ENCODE measurements around the gene NOSIP.

DNA sequence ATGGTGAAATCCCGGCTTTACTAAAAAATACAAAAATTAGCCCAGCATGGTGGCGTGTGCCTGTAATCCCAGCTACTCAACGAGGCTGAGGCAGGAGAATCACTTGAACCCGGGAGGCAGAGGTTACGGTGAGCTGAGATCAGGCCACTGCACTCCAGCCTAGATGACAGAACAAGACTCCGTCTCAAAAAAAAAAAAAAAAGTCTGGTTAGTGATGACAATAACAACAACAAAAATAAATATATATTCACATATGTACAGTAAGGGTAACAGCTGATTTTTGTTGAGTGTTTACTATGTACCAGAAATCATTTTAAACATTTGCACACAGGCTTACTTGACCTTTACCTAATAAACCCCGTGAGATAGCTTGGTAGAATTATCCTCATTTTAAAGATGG, 36.6 kb upstream of the NOSIP start:
- no peak for TF ChIP-seq POLR2A (IDR thresholded peaks at IDR 0.05)
- TF ChIP-seq, protein P1, sequence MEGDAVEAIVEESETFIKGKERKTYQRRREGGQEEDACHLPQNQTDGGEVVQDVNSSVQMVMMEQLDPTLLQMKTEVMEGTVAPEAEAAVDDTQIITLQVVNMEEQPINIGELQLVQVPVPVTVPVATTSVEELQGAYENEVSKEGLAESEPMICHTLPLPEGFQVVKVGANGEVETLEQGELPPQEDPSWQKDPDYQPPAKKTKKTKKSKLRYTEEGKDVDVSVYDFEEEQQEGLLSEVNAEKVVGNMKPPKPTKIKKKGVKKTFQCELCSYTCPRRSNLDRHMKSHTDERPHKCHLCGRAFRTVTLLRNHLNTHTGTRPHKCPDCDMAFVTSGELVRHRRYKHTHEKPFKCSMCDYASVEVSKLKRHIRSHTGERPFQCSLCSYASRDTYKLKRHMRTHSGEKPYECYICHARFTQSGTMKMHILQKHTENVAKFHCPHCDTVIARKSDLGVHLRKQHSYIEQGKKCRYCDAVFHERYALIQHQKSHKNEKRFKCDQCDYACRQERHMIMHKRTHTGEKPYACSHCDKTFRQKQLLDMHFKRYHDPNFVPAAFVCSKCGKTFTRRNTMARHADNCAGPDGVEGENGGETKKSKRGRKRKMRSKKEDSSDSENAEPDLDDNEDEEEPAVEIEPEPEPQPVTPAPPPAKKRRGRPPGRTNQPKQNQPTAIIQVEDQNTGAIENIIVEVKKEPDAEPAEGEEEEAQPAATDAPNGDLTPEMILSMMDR (IDR thresholded peaks at IDR 0.05) = no peak
